WTC11 (cell line): Measurements from ENCODE around the gene ECM1. TPM values are rescaled to one million over a fixed set of nuclear protein-coding genes. Genes with fewer than 3 reads are reported as not detected.

Source experiments
- ATAC-seq: fragments of 200-7000 bp; cut with Tn5 transposase; 2 replicates; pipeline ENCODE4 v1.10.0; 2021; ENCODE audit warnings: mild to moderate bottlenecking, moderate library complexity
- CTCF ChIA-PET: fragments of 300-600 bp; sonication (Branson Sonifier 250); formaldehyde crosslinking; loops from one replicate; lab custom pipeline; 2021; ENCODE audit warnings: antibody characterized with exemption; lab: Charles Lee
- POLR2A ChIA-PET: fragments of 350-600 bp; sonication (Branson Sonifier 250); formaldehyde crosslinking; loops from one replicate; lab custom pipeline; 2021; ENCODE audit warnings: antibody characterized with exemption; lab: Charles Lee
- DNase-seq: peaks from one replicate; pipeline ENCODE4 v3.0.0; 2021; ENCODE audit warnings: low spot score
- H3K27ac Mint-ChIP-seq: 2 replicates; pipeline ENCODE4 v1.8.0; 2021; ENCODE audit warnings: mixed read lengths
- H3K27me3 Mint-ChIP-seq: 2 replicates; pipeline ENCODE4 v1.8.0; 2021; ENCODE audit warnings: low read depth, mild to moderate bottlenecking, moderate library complexity, mixed read lengths
- H3K36me3 Mint-ChIP-seq: 2 replicates; pipeline ENCODE4 v1.8.0; 2021; ENCODE audit warnings: mixed read lengths
- H3K4me1 Mint-ChIP-seq: 2 replicates; pipeline ENCODE4 v1.8.0; 2022; ENCODE audit warnings: mixed read lengths
- H3K4me3 Mint-ChIP-seq: 2 replicates; pipeline ENCODE4 v1.8.0; 2021; ENCODE audit warnings: mild to moderate bottlenecking, moderate library complexity, mixed read lengths
- H3K9me3 Mint-ChIP-seq: 2 replicates; pipeline ENCODE4 v1.8.0; 2021; ENCODE audit warnings: mixed read lengths
- E2F5 ChIP-seq: sonication (generic); formaldehyde crosslinking; IDR thresholded peaks from 2 replicates; pipeline ENCODE4 v1.8.1; 2022; ENCODE audit warnings: mild to moderate bottlenecking, moderate library complexity, missing genetic modification reagents
- EMX1 ChIP-seq: fragments of 250-450 bp; sonication (Bioruptor Pico); IDR thresholded peaks from 2 replicates; pipeline ENCODE4 v1.8.0; 2021; ENCODE audit warnings: mild to moderate bottlenecking
- GABPB1 ChIP-seq: sonication (generic); formaldehyde crosslinking; IDR thresholded peaks from 2 replicates; pipeline ENCODE4 v1.8.1; 2023; ENCODE audit warnings: mild to moderate bottlenecking, missing genetic modification reagents
- GRHL2 ChIP-seq: fragments of 250-450 bp; sonication (Bioruptor Pico); IDR thresholded peaks from 2 replicates; pipeline ENCODE4 v1.8.0; 2022; ENCODE audit warnings: mild to moderate bottlenecking, moderate library complexity; ENCODE audit not compliant: insufficient replicate concordance, severe bottlenecking
- HMGXB4 ChIP-seq: sonication (generic); formaldehyde crosslinking; IDR thresholded peaks from 2 replicates; pipeline ENCODE4 v1.8.1; 2023; ENCODE audit warnings: mild to moderate bottlenecking, moderate library complexity, missing genetic modification reagents
- IRF1 ChIP-seq: sonication (generic); formaldehyde crosslinking; IDR thresholded peaks from 2 replicates; pipeline ENCODE4 v1.8.0; 2023; ENCODE audit warnings: missing genetic modification reagents
- JUN ChIP-seq: sonication (generic); formaldehyde crosslinking; IDR thresholded peaks from 2 replicates; pipeline ENCODE4 v1.8.0; 2023; ENCODE audit warnings: mild to moderate bottlenecking, missing genetic modification reagents
- MAX ChIP-seq: sonication (generic); formaldehyde crosslinking; IDR thresholded peaks from 2 replicates; pipeline ENCODE4 v1.8.0; 2022; ENCODE audit warnings: mild to moderate bottlenecking, missing genetic modification reagents
- NFE2L1 ChIP-seq: sonication (generic); formaldehyde crosslinking; IDR thresholded peaks from 2 replicates; pipeline ENCODE4 v1.8.1; 2023; ENCODE audit warnings: missing genetic modification reagents
- PRDM15 ChIP-seq: sonication (generic); formaldehyde crosslinking; IDR thresholded peaks from 2 replicates; pipeline ENCODE4 v1.8.0; 2022; ENCODE audit warnings: missing genetic modification reagents
- SMAD3 ChIP-seq: sonication (generic); formaldehyde crosslinking; IDR thresholded peaks from 2 replicates; pipeline ENCODE4 v1.8.0; 2022; ENCODE audit warnings: missing genetic modification reagents, mild to moderate bottlenecking, borderline replicate concordance
- SMAD4 ChIP-seq: sonication (generic); formaldehyde crosslinking; IDR thresholded peaks from 2 replicates; pipeline ENCODE4 v1.8.0; 2022; ENCODE audit warnings: mild to moderate bottlenecking, missing genetic modification reagents
- ZNF317 ChIP-seq: sonication (generic); formaldehyde crosslinking; IDR thresholded peaks from 2 replicates; pipeline ENCODE4 v1.8.1; 2023; ENCODE audit warnings: low read depth, mild to moderate bottlenecking, moderate library complexity, missing genetic modification reagents, borderline replicate concordance
- ZNF671 ChIP-seq: fragments of 250-450 bp; sonication (Bioruptor Pico); IDR thresholded peaks from 2 replicates; pipeline ENCODE4 v1.8.0; 2021; ENCODE audit warnings: mild to moderate bottlenecking
- total RNA-seq: library from RNA; stranded (reverse); gene quantifications from 3 replicates; pipeline ENCODE4 v1.2.3, GENCODE V29; 2021

ECM1 gene
- total RNA-seq, 1 experiment from 2014 or later = 1.6 TPM

GRCh38 chr1:150552128-150552910 lies 44.4 kb downstream of the ECM1 start:
- Mint-ChIP-seq H3K27ac (no peak overlapping the region), H3K36me3 (peaks cover 4% of the 10 kb centered on the region; the same call in 1 of the 2 replicates), H3K4me3 (no peak overlapping the region), H3K4me1 (peaks cover 35% of the 10 kb centered on the region), H3K9me3 (no peaks in the 10 kb centered on the region), H3K27me3 (peaks cover 32% of the 10 kb centered on the region)
- CTCF ChIA-PET = interaction anchor here (0.6 to 8.2 kb wide), 4 partner anchors 8 to 261 kb away, joined by 3 to 124 read pairs (median 50); no protein-coding TSS in a partner anchor
- ATAC-seq (no peak; the same call in 1 of the 2 replicates), DNase-seq (no peak)
- TF ChIP-seq GABPB1 (CRISPR knock-in tag) (peak; percentile 53; the same call in 1 of the 2 replicates), ZNF317 (CRISPR knock-in tag) (no peak)
- POLR2A ChIA-PET = interaction anchor here (0.7 kb wide), 1 partner anchor 13 kb away, joined by 4 read pairs; no protein-coding TSS in a partner anchor

- CTCF ChIA-PET = interaction anchor here (1.1 to 8.2 kb wide), 3 partner anchors 7 to 18 kb away, joined by 4 to 124 read pairs (median 97); no protein-coding TSS in a partner anchor
- H3K9me3 Mint-ChIP-seq = no peaks in the 10 kb centered on the region
- H3K27me3 Mint-ChIP-seq = peaks cover 29% of the 10 kb centered on the region
- TF ChIP-seq IRF1 (CRISPR knock-in tag) = no peak
- no peak for TF ChIP-seq ZNF671 (CRISPR knock-in tag)
- TF ChIP-seq HMGXB4 (CRISPR knock-in tag) = no peak
- TF ChIP-seq E2F5 (CRISPR knock-in tag) = no peak
- no peak for TF ChIP-seq SMAD3 (CRISPR knock-in tag)
- TF ChIP-seq EMX1 (CRISPR knock-in tag) = no peak
- no peak for TF ChIP-seq GABPB1 (CRISPR knock-in tag)
- no peak for TF ChIP-seq PRDM15 (CRISPR knock-in tag)
- TF ChIP-seq, all 79 proteins: peak for 0
- H3K27ac Mint-ChIP-seq = no peak overlapping the region
- POLR2A ChIA-PET = no interaction called here
- H3K4me3 Mint-ChIP-seq = no peak overlapping the region
- peaks cover 35% of the 10 kb centered on the region for H3K4me1 Mint-ChIP-seq
- DNase-seq = no peak
- ATAC-seq = no peak
- peaks cover 4% of the 10 kb centered on the region; the same call in 1 of the 2 replicates for H3K36me3 Mint-ChIP-seq
These were observed 45.0 kb downstream of the ECM1 start for GRCh38 chr1:150552911-150553289.

- no peak for TF ChIP-seq SMAD4 (CRISPR knock-in tag)
- TF ChIP-seq GRHL2 = no peak
- no peak for TF ChIP-seq MAX
- no peak for TF ChIP-seq NFE2L1
- TF ChIP-seq SMAD3 (CRISPR knock-in tag) = no peak
- TF ChIP-seq JUN (CRISPR knock-in tag) = no peak
- TF ChIP-seq, all 79 proteins: peak for 0
- Mint-ChIP-seq H3K36me3 (peaks cover 4% of the 10 kb centered on the region; the same call in 1 of the 2 replicates), H3K27ac (no peak overlapping the region), H3K27me3 (peaks cover 22% of the 10 kb centered on the region), H3K4me1 (peaks cover 33% of the 10 kb centered on the region), H3K4me3 (no peak overlapping the region), H3K9me3 (no peaks in the 10 kb centered on the region)
- no peak for ATAC-seq
- no peak for DNase-seq
- CTCF ChIA-PET = interaction anchor here (1.1 to 8.2 kb wide), 3 partner anchors 7 to 18 kb away, joined by 4 to 124 read pairs (median 97); no protein-coding TSS in a partner anchor
- POLR2A ChIA-PET = interaction anchor here (0.5 kb wide), 1 partner anchor 67 kb away, joined by 4 read pairs; no protein-coding TSS in a partner anchor
These were observed 45.6 kb downstream of the ECM1 start for GRCh38 chr1:150553392-150554085.
